NCI-H187 treated with DMSO at 0.1 percent for 48 hours (cell line): ENCODE data around the gene GGPS1.
A peak's percentile ranks its signal among the peaks of the same experiment; 100 is the strongest.
"Not testable (repeated sequence)": the region's sequence is repeated elsewhere in the genome, so short reads cannot be mapped to it uniquely, and the experiment has no call there.

Experiments
- DNase-seq: peaks from one replicate; lab custom pipeline; 2025; lab: John Stamatoyannopoulos, UW

Gene GGPS1

DNA sequence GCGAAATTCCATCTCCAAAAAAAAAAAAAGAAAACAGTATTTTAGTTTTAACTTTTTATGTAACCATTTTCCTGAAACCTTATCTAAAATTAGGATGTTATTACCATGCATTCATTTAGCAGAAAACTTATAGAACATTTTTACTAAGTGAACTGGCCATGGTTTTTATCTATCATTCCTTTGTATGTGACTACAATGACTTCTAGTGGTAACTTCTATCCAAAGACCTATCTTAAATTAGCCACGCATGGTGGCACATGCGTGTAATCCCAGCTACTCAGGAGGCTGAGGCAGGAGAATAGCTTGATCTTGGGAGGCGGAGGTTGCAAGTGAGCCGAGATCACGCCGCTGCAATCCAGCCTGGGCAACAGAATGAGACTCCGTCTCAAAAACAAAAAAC, 11.4 kb downstream of the GGPS1 start:
- DNase-seq: no peak

GRCh38 chr1:235341334-235341733, 13.0 kb downstream of the GGPS1 start:
- no peak for DNase-seq

DNA sequence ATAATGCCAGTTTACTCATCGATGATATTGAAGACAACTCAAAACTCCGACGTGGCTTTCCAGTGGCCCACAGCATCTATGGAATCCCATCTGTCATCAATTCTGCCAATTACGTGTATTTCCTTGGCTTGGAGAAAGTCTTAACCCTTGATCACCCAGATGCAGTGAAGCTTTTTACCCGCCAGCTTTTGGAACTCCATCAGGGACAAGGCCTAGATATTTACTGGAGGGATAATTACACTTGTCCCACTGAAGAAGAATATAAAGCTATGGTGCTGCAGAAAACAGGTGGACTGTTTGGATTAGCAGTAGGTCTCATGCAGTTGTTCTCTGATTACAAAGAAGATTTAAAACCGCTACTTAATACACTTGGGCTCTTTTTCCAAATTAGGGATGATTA, 13.7 kb downstream of the GGPS1 start:
- no peak for DNase-seq

DNA sequence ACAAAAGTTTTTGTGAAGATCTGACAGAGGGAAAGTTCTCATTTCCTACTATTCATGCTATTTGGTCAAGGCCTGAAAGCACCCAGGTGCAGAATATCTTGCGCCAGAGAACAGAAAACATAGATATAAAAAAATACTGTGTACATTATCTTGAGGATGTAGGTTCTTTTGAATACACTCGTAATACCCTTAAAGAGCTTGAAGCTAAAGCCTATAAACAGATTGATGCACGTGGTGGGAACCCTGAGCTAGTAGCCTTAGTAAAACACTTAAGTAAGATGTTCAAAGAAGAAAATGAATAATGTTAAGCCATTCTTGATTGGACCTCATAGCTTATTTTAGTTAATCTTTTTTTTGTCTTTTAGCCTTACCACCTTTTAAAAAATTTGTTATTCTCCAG, 14.1 kb downstream of the GGPS1 start:
- DNase-seq: no peak

DNA sequence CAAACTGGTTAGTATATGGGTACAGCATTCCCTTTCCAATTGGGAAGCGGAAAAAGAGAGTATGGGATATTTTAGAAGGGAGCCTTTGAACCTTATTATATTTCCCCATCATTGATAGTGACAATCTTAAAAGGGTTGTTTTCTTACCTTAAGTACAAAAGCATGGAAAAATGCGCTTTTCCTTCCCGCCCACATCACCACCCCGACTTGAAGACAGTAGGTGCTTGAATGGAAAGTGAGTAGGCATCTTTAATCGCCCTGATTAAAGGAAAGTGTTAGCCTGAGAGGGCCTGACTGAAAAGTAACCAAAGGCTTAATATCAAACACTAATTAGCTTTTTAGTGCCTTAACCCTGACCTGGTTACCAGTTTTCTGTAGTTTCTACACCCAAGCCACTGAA, 15.4 kb downstream of the GGPS1 start:
- DNase-seq: no peak

DNA sequence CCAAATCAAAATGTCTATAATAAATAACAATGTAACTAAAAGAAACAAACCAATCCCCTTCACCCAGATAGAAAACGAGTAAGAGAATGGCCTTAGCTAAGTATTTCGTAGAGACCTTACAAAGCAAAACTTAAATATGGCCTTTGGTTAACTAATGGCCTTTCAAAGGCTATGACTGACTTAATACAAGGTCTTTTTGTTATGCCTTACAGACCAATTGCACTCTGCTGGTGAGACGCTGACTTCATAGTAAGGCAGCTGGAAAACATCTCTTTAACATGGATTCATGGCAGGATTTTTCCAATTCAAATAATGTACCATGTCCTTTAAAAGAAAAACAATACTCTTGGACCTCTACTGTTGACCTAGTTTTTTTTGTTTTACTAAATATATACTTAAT, 23.1 kb downstream of the GGPS1 start:
- DNase-seq: no peak

DNA sequence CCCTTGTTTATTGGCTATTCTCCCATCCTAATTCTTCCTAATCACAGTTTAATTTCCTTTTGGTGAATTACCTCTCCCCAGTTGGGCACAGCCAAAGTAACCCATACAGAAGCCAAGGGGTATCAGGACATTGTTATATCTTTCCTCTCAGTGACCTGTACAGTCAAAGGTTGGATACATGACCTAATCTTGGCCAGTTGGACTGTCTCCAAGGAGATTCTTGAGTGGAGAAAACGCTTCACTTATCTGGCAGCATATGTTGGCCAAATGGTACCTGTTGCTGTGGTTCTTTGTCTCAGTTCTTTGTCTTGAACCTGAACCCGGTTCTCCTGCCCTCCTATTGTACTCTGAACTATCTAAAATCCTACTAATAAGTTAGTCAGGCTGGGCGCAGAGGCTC, 23.5 kb downstream of the GGPS1 start:
- DNase-seq: no peak

- no peak for DNase-seq
Measured at GRCh38 chr1:235357485-235358373, 29.4 kb downstream of the GGPS1 start.

DNA sequence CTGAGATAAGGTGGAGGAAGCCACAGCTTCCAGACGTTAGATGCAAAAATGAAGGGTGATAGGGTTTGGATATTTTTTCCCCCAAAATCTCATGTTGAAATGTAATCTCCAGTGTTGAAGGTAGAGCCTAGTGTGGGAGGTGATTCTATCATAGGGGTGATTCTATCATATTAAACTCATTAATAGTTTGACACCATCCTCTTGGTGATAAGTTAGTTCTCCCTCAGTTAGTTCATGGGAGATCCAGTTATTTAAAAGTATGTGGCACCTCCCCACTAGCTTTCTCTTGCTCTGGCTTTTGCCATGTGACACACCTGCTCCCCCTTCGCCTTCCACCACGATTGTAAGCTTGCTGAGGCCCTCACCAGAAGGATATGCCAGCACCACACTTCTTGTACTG, 30.5 kb downstream of the GGPS1 start:
- DNase-seq: no peak

- DNase-seq: not testable (repeated sequence)
Measured at GRCh38 chr1:235364189-235364588, 35.8 kb downstream of the GGPS1 start.

GRCh38 chr1:235366286-235366685, 37.9 kb downstream of the GGPS1 start:
- no peak for DNase-seq

DNA sequence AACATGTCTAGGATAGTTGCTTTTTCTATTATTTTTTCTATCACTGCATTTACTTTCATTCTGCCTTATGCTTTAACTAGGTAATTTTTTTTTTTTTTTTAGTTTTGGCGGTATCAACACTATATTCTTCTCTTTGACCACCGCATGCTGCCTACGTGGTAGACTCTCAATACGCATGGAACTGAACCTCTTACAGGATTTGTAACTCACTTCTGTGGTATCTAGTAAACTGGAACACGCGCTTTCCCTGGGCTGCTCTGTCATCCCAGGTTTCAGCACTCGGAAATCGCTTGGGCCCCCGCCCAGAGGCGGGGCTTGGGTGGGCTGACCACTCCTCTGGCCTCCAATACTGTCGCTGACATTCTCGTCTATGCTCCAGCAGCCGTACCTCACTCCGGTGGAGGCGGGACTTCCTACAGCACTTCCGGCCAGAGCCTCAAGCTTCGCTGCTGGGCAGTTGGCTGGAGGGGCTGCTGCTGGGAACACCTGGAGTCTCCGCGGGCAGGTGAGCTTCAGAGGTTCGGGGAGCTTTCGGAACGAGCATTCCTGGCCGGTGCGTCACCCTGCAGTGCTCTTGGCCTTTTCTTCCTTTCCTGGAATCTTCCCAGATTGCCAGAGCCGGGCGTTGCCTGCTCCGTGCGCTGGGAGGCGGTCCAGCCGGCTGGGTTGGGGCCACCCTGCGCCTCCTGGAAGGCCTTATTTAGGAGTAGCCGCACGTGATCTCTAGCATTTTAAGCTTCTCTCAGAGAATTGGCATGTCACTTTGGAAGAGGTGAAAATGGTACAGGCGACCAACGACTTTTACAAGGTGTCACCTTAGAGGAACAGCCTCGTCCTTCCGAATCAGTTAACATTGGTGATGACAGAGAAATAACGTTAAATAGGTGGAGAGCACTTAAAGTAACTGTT, 38.9 kb downstream of the GGPS1 start, which contains the start of gene TBCE:
TSS of gene TBCE (plus strand) at position 428 of the 909 bp plus-strand sequence. CDS start 12,623 bp downstream, outside the sequence.
- DNase-seq: peak; percentile 77

DNA sequence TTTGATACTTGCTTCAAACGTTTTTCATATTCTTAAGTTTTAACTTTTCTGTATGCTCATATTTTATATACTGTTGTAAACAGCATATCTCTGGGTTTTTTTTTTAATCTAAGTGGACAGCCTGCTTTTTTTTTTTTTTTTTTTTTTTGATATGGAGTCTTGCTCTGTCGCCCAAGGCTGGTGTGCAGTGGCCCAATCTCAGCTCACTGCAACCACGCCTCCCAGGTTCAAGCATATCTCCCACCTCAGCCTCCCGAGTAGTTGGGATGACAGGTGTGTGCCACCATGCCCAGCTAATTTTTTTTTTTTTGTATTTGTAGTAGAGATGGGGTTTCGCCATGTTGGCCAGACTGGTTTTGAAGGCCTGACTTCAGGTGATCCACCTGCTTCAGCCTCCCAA, 40.1 kb downstream of the GGPS1 start:
- DNase-seq: no peak

GRCh38 chr1:235369802-235370201, 41.4 kb downstream of the GGPS1 start:
- DNase-seq: no peak

GRCh38 chr1:235375919-235376605, 47.7 kb downstream of the GGPS1 start:
- DNase-seq: no peak

GRCh38 chr1:235378134-235378735, 49.9 kb downstream of the GGPS1 start:
- DNase-seq: not testable (repeated sequence)

DNA sequence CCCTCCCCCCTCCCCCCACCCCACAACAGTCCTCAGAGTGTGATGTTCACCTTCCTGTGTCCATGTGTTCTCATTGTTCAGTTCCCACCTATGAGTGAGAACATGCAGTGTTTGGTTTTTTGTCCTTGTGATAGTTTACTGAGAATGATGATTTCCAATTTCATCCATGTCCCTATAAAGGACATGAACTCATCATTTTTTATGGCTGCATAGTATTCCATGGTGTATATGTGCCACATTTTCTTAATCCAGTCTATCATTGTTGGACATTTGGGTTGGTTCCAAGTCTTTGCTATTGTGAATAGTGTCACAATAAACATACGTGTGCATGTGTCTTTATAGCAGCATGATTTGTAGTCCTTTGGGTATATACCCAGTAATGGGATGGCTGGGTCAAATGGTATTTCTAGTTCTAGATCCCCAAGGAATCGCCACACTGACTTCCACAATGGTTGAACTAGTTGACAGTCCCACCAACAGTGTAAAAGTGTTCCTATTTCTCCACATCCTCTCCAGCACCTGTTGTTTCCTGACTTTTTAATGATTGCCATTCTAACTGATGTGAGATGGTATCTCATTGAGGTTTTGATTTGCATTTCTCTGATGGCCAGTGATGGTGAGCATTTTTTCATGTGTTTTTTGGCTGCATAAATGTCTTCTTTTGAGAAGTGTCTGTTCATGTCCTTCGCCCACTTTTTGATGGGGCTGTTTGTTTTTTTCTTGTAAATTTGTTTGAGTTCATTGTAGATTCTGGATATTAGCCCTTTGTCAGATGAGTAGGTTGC, 53.8 kb downstream of the GGPS1 start:
- not testable (repeated sequence) for DNase-seq

GRCh38 chr1:235385633-235386032, 57.3 kb downstream of the GGPS1 start:
- DNase-seq: not testable (repeated sequence)

- DNase-seq: no peak
Measured at GRCh38 chr1:235391874-235392273, 63.5 kb downstream of the GGPS1 start.
